ENCODE results near the gene PITRM1. TPM values are rescaled to one million over a fixed set of nuclear protein-coding genes. Genes with fewer than 3 reads are reported as not detected.

PITRM1 gene
- total RNA-seq, 1 experiment from 2014 or later: 40.7 TPM

DNA sequence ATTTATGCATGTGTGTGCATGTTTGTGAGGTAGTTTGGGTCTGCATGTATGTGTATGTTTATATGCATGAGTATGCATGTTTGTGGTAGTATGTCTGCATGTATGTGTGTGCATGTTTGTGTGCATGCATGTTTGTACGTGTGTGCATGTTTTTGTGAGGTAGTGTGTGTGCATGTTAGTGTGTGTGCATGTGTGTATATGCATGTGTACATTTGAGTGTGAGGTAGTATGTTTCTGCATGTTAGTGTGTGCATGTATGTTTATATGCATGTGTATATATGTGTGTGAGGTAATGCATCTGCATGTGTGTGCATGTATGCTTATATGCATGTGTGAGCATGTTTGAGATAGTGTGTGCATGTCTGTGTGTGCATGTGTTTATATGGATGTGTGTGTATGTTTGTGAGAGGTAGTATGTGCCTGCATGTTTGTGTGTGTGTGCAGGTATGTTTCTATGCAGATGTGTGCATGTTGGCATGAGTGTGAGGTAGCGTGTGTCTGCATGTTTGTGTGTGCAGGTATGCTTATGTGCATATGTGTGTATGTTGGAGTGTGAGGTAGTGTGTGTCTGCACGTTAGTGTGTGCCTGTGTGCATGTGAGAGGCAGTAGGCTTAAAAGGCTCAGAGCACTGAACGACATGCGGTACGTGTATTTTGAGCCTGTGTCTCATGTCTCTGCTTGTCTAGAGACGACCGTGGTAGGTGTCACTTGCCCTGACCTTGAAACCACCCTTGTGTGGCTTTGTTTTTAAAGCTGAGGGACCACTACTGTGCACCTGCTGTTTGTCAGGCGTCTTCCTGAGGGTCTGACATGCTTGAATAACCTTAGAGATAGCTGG, 61.6 kb downstream of the PITRM1 start:
- TF ChIP-seq TEAD4 (CRISPR knock-in tag; IDR thresholded peaks at IDR 0.05) (no peak), NFYB (CRISPR knock-in tag; conservative IDR thresholded peaks at IDR 0.05; ENCODE audit: low read depth) (0 out of 2 replicates have a peak, but pooled peaks have one; percentile 6), RELA (CRISPR knock-in tag; IDR thresholded peaks at IDR 0.05; ENCODE audit: borderline replicate concordance) (no peak), HMGA2 (CRISPR knock-in tag; IDR thresholded peaks at IDR 0.05) (no peak)
- TF ChIP-seq, protein P1, sequence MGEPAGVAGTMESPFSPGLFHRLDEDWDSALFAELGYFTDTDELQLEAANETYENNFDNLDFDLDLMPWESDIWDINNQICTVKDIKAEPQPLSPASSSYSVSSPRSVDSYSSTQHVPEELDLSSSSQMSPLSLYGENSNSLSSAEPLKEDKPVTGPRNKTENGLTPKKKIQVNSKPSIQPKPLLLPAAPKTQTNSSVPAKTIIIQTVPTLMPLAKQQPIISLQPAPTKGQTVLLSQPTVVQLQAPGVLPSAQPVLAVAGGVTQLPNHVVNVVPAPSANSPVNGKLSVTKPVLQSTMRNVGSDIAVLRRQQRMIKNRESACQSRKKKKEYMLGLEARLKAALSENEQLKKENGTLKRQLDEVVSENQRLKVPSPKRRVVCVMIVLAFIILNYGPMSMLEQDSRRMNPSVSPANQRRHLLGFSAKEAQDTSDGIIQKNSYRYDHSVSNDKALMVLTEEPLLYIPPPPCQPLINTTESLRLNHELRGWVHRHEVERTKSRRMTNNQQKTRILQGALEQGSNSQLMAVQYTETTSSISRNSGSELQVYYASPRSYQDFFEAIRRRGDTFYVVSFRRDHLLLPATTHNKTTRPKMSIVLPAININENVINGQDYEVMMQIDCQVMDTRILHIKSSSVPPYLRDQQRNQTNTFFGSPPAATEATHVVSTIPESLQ (CRISPR knock-in tag; IDR thresholded peaks at IDR 0.05): no peak
- Mint-ChIP-seq H3K9me3 (peaks cover 4% of the 10 kb centered on the region; the same call in 1 of the 2 replicates), H3K4me1 (no peaks in the 10 kb centered on the region), H3K27ac (peak overlapping the region; percentile 24), H3K36me3 (peaks cover 84% of the 10 kb centered on the region), H3K4me3 (no peak overlapping the region), H3K27me3 (ENCODE audit: low read depth) (no peaks in the 10 kb centered on the region)
- DNase-seq (ENCODE audit: low spot score) (no peak), ATAC-seq (no peak)
- ChIA-PET POLR2A (no interaction called here), CTCF (no interaction called here)

DNA sequence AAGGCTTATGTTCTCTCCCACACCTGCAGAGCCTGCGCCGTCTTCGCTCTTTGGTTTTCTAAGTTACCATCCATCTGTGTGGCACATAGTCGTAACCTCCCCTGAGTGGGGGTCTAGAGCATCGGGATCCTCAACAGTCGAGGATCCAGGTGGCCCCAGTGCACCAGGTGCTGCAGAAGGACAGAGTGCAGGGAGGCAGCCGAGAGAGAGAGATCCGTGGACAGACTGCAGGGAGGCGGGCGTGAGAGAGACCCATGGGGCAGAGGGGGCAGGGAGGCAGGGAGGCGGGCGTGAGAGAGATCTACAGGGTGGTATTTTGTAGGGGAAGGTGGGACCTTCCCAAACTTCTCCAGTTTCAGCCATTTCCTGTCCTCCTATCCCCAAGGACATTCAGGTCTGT, 62.9 kb downstream of the PITRM1 start:
- no peak for DNase-seq (ENCODE audit: low spot score)
- no peak overlapping the region for H3K27ac Mint-ChIP-seq
- CTCF ChIA-PET: no interaction called here
- POLR2A ChIA-PET: no interaction called here
- no peaks in the 10 kb centered on the region for H3K4me1 Mint-ChIP-seq
- peaks cover 83% of the 10 kb centered on the region for H3K36me3 Mint-ChIP-seq
- ATAC-seq: no peak
- H3K4me3 Mint-ChIP-seq: no peak overlapping the region
- no peaks in the 10 kb centered on the region for H3K27me3 Mint-ChIP-seq (ENCODE audit: low read depth)
- TF ChIP-seq, protein P2, sequence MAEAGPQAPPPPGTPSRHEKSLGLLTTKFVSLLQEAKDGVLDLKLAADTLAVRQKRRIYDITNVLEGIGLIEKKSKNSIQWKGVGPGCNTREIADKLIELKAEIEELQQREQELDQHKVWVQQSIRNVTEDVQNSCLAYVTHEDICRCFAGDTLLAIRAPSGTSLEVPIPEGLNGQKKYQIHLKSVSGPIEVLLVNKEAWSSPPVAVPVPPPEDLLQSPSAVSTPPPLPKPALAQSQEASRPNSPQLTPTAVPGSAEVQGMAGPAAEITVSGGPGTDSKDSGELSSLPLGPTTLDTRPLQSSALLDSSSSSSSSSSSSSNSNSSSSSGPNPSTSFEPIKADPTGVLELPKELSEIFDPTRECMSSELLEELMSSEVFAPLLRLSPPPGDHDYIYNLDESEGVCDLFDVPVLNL (CRISPR knock-in tag; IDR thresholded peaks at IDR 0.05; ENCODE audit: borderline replicate concordance, low read depth): no peak
- no peak for TF ChIP-seq TEAD1 (CRISPR knock-in tag; IDR thresholded peaks at IDR 0.05)
- no peak for TF ChIP-seq HMGA2 (CRISPR knock-in tag; IDR thresholded peaks at IDR 0.05)
- TF ChIP-seq, protein P3, sequence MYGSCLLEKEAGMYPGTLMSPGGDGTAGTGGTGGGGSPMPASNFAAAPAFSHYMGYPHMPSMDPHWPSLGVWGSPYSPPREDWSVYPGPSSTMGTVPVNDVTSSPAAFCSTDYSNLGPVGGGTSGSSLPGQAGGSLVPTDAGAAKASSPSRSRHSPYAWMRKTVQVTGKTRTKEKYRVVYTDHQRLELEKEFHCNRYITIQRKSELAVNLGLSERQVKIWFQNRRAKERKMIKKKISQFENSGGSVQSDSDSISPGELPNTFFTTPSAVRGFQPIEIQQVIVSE (CRISPR knock-in tag; IDR thresholded peaks at IDR 0.05; ENCODE audit: borderline replicate concordance): no peak
- TF ChIP-seq JUN (CRISPR knock-in tag; IDR thresholded peaks at IDR 0.05): no peak
- no peak for TF ChIP-seq CREB1 (CRISPR knock-in tag; IDR thresholded peaks at IDR 0.05)
- TF ChIP-seq, protein P4, sequence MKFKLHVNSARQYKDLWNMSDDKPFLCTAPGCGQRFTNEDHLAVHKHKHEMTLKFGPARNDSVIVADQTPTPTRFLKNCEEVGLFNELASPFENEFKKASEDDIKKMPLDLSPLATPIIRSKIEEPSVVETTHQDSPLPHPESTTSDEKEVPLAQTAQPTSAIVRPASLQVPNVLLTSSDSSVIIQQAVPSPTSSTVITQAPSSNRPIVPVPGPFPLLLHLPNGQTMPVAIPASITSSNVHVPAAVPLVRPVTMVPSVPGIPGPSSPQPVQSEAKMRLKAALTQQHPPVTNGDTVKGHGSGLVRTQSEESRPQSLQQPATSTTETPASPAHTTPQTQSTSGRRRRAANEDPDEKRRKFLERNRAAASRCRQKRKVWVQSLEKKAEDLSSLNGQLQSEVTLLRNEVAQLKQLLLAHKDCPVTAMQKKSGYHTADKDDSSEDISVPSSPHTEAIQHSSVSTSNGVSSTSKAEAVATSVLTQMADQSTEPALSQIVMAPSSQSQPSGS (CRISPR knock-in tag; IDR thresholded peaks at IDR 0.05; ENCODE audit: borderline replicate concordance, low read depth): no peak
- TF ChIP-seq NR3C1 (CRISPR knock-in tag; conservative IDR thresholded peaks at IDR 0.05; ENCODE audit: low read depth): no peak
- TF ChIP-seq, protein P5, sequence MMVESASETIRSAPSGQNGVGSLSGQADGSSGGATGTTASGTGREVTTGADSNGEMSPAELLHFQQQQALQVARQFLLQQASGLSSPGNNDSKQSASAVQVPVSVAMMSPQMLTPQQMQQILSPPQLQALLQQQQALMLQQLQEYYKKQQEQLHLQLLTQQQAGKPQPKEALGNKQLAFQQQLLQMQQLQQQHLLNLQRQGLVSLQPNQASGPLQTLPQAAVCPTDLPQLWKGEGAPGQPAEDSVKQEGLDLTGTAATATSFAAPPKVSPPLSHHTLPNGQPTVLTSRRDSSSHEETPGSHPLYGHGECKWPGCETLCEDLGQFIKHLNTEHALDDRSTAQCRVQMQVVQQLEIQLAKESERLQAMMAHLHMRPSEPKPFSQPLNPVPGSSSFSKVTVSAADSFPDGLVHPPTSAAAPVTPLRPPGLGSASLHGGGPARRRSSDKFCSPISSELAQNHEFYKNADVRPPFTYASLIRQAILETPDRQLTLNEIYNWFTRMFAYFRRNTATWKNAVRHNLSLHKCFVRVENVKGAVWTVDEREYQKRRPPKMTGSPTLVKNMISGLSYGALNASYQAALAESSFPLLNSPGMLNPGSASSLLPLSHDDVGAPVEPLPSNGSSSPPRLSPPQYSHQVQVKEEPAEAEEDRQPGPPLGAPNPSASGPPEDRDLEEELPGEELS (CRISPR knock-in tag; IDR thresholded peaks at IDR 0.05): no peak
- TF ChIP-seq, protein P6, sequence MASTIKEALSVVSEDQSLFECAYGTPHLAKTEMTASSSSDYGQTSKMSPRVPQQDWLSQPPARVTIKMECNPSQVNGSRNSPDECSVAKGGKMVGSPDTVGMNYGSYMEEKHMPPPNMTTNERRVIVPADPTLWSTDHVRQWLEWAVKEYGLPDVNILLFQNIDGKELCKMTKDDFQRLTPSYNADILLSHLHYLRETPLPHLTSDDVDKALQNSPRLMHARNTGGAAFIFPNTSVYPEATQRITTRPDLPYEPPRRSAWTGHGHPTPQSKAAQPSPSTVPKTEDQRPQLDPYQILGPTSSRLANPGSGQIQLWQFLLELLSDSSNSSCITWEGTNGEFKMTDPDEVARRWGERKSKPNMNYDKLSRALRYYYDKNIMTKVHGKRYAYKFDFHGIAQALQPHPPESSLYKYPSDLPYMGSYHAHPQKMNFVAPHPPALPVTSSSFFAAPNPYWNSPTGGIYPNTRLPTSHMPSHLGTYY (CRISPR knock-in tag; IDR thresholded peaks at IDR 0.05): no peak
- TF ChIP-seq ZNF138 (CRISPR knock-in tag; conservative IDR thresholded peaks at IDR 0.05): no peak
- TF ChIP-seq, protein P7, sequence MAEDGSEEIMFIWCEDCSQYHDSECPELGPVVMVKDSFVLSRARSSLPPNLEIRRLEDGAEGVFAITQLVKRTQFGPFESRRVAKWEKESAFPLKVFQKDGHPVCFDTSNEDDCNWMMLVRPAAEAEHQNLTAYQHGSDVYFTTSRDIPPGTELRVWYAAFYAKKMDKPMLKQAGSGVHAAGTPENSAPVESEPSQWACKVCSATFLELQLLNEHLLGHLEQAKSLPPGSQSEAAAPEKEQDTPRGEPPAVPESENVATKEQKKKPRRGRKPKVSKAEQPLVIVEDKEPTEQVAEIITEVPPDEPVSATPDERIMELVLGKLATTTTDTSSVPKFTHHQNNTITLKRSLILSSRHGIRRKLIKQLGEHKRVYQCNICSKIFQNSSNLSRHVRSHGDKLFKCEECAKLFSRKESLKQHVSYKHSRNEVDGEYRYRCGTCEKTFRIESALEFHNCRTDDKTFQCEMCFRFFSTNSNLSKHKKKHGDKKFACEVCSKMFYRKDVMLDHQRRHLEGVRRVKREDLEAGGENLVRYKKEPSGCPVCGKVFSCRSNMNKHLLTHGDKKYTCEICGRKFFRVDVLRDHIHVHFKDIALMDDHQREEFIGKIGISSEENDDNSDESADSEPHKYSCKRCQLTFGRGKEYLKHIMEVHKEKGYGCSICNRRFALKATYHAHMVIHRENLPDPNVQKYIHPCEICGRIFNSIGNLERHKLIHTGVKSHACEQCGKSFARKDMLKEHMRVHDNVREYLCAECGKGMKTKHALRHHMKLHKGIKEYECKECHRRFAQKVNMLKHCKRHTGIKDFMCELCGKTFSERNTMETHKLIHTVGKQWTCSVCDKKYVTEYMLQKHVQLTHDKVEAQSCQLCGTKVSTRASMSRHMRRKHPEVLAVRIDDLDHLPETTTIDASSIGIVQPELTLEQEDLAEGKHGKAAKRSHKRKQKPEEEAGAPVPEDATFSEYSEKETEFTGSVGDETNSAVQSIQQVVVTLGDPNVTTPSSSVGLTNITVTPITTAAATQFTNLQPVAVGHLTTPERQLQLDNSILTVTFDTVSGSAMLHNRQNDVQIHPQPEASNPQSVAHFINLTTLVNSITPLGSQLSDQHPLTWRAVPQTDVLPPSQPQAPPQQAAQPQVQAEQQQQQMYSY (CRISPR knock-in tag; IDR thresholded peaks at IDR 0.05): no peak
- TF ChIP-seq, protein P8, sequence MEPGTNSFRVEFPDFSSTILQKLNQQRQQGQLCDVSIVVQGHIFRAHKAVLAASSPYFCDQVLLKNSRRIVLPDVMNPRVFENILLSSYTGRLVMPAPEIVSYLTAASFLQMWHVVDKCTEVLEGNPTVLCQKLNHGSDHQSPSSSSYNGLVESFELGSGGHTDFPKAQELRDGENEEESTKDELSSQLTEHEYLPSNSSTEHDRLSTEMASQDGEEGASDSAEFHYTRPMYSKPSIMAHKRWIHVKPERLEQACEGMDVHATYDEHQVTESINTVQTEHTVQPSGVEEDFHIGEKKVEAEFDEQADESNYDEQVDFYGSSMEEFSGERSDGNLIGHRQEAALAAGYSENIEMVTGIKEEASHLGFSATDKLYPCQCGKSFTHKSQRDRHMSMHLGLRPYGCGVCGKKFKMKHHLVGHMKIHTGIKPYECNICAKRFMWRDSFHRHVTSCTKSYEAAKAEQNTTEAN (CRISPR knock-in tag; IDR thresholded peaks at IDR 0.05): no peak
- H3K9me3 Mint-ChIP-seq: peaks cover 4% of the 10 kb centered on the region; the same call in 1 of the 2 replicates
